D341Med (cell line): Measurements from ENCODE around the gene S100A9.
"Not testable (repeated sequence)": the region's sequence is repeated elsewhere in the genome, so short reads cannot be mapped to it uniquely, and the experiment has no call there.

Experiments
- DNase-seq: peaks from one replicate; pipeline ENCODE4 v3.0.0; 2012; ENCODE audit warnings: low spot score

Gene S100A9

GRCh38 chr1:153389973-153390879 is 32.6 kb downstream of the S100A9 start:
- DNase-seq = no peak

- no peak for DNase-seq
Measured at GRCh38 chr1:153390938-153391710, 33.5 kb downstream of the S100A9 start, which contains the start of gene S100A8. Gene S100A8, minus strand, starts transcription at chr1:153391073. Its CDS starts 538 bp downstream, at chr1:153390535.

GRCh38 chr1:153392258-153392657 is 34.6 kb downstream of the S100A9 start:
- no peak for DNase-seq

GRCh38 chr1:153392822-153393221 is 35.2 kb downstream of the S100A9 start:
- DNase-seq = no peak

GRCh38 chr1:153393926-153394325 is 36.3 kb downstream of the S100A9 start:
- DNase-seq = no peak

- DNase-seq = no peak
Measured at GRCh38 chr1:153394391-153394790, 36.7 kb downstream of the S100A9 start.

- no peak for DNase-seq
Measured at GRCh38 chr1:153395136-153395685, 37.6 kb downstream of the S100A9 start.

- DNase-seq = no peak
Measured at GRCh38 chr1:153395776-153396175, 38.1 kb downstream of the S100A9 start.

- no peak for DNase-seq
Measured at GRCh38 chr1:153396461-153396860, 38.8 kb downstream of the S100A9 start.

GRCh38 chr1:153397051-153397923 is 39.6 kb downstream of the S100A9 start:
- no peak for DNase-seq

GRCh38 chr1:153397924-153398651 is 40.4 kb downstream of the S100A9 start:
- DNase-seq = no peak

- no peak for DNase-seq
Measured at GRCh38 chr1:153399401-153400055, 41.9 kb downstream of the S100A9 start.

GRCh38 chr1:153400244-153400643 is 42.6 kb downstream of the S100A9 start:
- DNase-seq = no peak

GRCh38 chr1:153401461-153401860 is 43.8 kb downstream of the S100A9 start:
- no peak for DNase-seq

- DNase-seq = no peak
Measured at GRCh38 chr1:153402226-153402625, 44.6 kb downstream of the S100A9 start.

- DNase-seq = no peak
Measured at GRCh38 chr1:153403421-153404085, 45.9 kb downstream of the S100A9 start.

GRCh38 chr1:153404086-153404635 is 46.5 kb downstream of the S100A9 start:
- no peak for DNase-seq

GRCh38 chr1:153404768-153405167 is 47.1 kb downstream of the S100A9 start:
- DNase-seq = peak; percentile 59

- DNase-seq = not testable (repeated sequence)
Measured at GRCh38 chr1:153405825-153406599, 48.4 kb downstream of the S100A9 start.
